ENCODE measurements around the gene HPS3.

GRCh38 chr3:149080699-149081091, 48.7 kb upstream of the HPS3 start:
- TF ChIP-seq EZH2phosphoT487 (IDR thresholded peaks at IDR 0.05; ENCODE audit: insufficient read depth, low read depth) (0 out of 2 replicates have a peak, but pooled peaks have one; percentile 75), EZH2 (IDR thresholded peaks at IDR 0.05; ENCODE audit: insufficient read depth, poor library complexity, severe bottlenecking) (no peak)
